Esophagus muscularis mucosa (tissue), 4 donors: ENCODE results near the gene DIP2B. TPM values are rescaled to one million over a fixed set of nuclear protein-coding genes. Genes with fewer than 3 reads are reported as not detected.

Source experiments
- DNase-seq: peaks from one replicate; pipeline ENCODE4 v3.0.0-alpha.2; 2017; ENCODE audit errors: extremely low spot score
- H3K27ac ChIP-seq, 4 donors: fragments of 200-600 bp; sonication (generic); replicated peaks in 1 of 4; 1 replicate in 3 of 4; 2 replicates in 1 of 4; pipeline ENCODE4 v1.5.1; 2016 to 2019; ENCODE audit warnings: mild to moderate bottlenecking in 1 of 4
- H3K27me3 ChIP-seq, 4 donors: fragments of 200-600 bp; sonication (generic); one replicate each; pipeline versions ENCODE4 v1.5.1 to v1.6.0; 2016 to 2019
- H3K36me3 ChIP-seq, 4 donors: fragments of 200-600 bp; sonication (generic); one replicate each; pipeline ENCODE4 v1.5.1; 2016 to 2019
- H3K4me1 ChIP-seq, 4 donors: fragments of 200-600 bp; sonication (generic); one replicate each; pipeline ENCODE4 v1.5.1; 2016 to 2019
- H3K4me3 ChIP-seq, 4 donors: fragments of 200-600 bp; sonication (generic); 1 replicate in 2 of 4; 2 replicates in 2 of 4; pipeline ENCODE4 v1.5.1; 2016 to 2019; ENCODE audit warnings: mild to moderate bottlenecking in 4 of 4, moderate library complexity in 1 of 4
- H3K9me3 ChIP-seq, 4 donors: fragments of 200-600 bp; sonication (generic); 1 replicate in 3 of 4; 2 replicates in 1 of 4; pipeline ENCODE4 v1.5.1; 2016 to 2019
- CTCF ChIP-seq, 3 experiments: fragments of 200-600 bp in 2 of 3; fragments of 450-650 bp in 1 of 3; sonication (generic) in 2 of 3; IDR thresholded peaks; one replicate each; pipeline ENCODE4 v1.5.1; 2017 to 2019; ENCODE audit warnings: antibody characterized with exemption in 3 of 3, mild to moderate bottlenecking in 2 of 3, moderate library complexity in 1 of 3
- EP300 ChIP-seq: sonication (generic); formaldehyde crosslinking; IDR thresholded peaks from one replicate; pipeline ENCODE4 v1.6.1; 2017; ENCODE audit warnings: antibody characterized with exemption
- POLR2A ChIP-seq: fragments of 450-650 bp; IDR thresholded peaks from one replicate; pipeline ENCODE4 v1.6.1; 2017; ENCODE audit warnings: antibody characterized with exemption, moderate library complexity, mild to moderate bottlenecking, low read depth
- POLR2AphosphoS5 ChIP-seq, 2 donors: sonication (generic); formaldehyde crosslinking; IDR thresholded peaks; one replicate each; pipeline ENCODE4 v1.6.1; 2017; ENCODE audit warnings: antibody characterized with exemption in 2 of 2
- WGBS: methylation state at CpG from one replicate; pipeline ENCODE4 v1.1.5; 2018; 5-methylcytosine and 5-hydroxymethylcytosine counted together
- intact Hi-C: fragments of 100-400 bp; cut with DNase I; formaldehyde crosslinking; loops from one replicate; pipeline ENCODE4 v1.15.1; 2023
- total RNA-seq, 4 donors: library from RNA; depleted of rRNA; stranded (reverse); fragments of >200 nt; gene quantifications; one replicate each; pipeline versions ENCODE4 v1.1.0 to v1.2.1, GENCODE V29; 2016

The DIP2B gene
- total RNA-seq, 4 donors from 2014 or later: 18.7 to 23.0 (median 20.6) TPM

GRCh38 chr12:50661300-50662115, 156.7 kb downstream of the DIP2B start:
- no peak overlapping the region for H3K4me3 ChIP-seq
- H3K4me1 ChIP-seq: peaks cover 0 to 18% (median 6%) of the 10 kb centered on the region in 4 donors
- WGBS: 82% methylated on average over 7 of the region's 7 CpGs
- TF ChIP-seq POLR2AphosphoS5 (IDR thresholded peaks at IDR 0.05): no peak
- TF ChIP-seq POLR2A: no peak
- no peak for TF ChIP-seq EP300
- TF ChIP-seq CTCF (IDR thresholded peaks at IDR 0.05): no peak
- no peaks in the 10 kb centered on the region for H3K9me3 ChIP-seq
- intact Hi-C loops: no loop called here
- DNase-seq: no peak
- H3K27ac ChIP-seq: no peak overlapping the region
- H3K27me3 ChIP-seq: no peaks in the 10 kb centered on the region
- H3K36me3 ChIP-seq: peaks cover 0 to 5% (median 0%) of the 10 kb centered on the region in 4 donors

DNA sequence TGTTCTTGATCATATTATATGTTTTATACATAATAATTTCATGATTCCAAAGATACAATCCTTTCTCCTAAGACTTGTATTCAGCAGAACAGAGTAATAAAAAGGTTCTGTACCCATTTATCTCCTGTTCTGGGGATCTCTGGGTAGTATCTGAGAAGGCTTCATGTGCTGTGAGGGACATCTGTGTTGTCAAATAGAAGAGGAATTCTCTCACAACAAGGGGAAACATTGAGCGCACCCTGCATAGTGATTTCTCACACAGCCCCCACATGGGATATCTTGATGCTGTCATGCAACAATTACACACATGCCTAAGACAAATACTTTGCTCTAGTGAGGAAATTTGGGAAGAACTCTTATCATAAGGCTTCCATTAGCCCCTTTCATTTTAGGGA, 157.3 kb downstream of the DIP2B start:
- 100% methylated on average over 1 of the region's 1 CpG for WGBS
- Histone ChIP-seq H3K9me3 (no peaks in the 10 kb centered on the region), H3K36me3 (peaks cover 0 to 5% (median 0%) of the 10 kb centered on the region in 4 donors), H3K27ac (no peak overlapping the region), H3K4me1 (peaks cover 0 to 13% (median 6%) of the 10 kb centered on the region in 4 donors), H3K4me3 (no peak overlapping the region), H3K27me3 (no peaks in the 10 kb centered on the region)
- no peak for DNase-seq
- intact Hi-C loops: no loop called here
- TF ChIP-seq CTCF (IDR thresholded peaks at IDR 0.05) (no peak), EP300 (no peak), POLR2AphosphoS5 (IDR thresholded peaks at IDR 0.05) (no peak), POLR2A (no peak)

- Histone ChIP-seq H3K27me3 (no peaks in the 10 kb centered on the region), H3K36me3 (peaks cover 0 to 5% (median 0%) of the 10 kb centered on the region in 4 donors), H3K4me3 (no peak overlapping the region), H3K9me3 (no peaks in the 10 kb centered on the region), H3K27ac (no peak overlapping the region), H3K4me1 (peaks cover 0 to 3% (median 0%) of the 10 kb centered on the region in 4 donors)
- WGBS: 92% methylated on average over 5 of the region's 5 CpGs
- TF ChIP-seq CTCF (IDR thresholded peaks at IDR 0.05) (no peak), POLR2AphosphoS5 (IDR thresholded peaks at IDR 0.05) (no peak), EP300 (no peak), POLR2A (no peak)
- intact Hi-C loops: no loop called here
- no peak for DNase-seq
These were observed 160.4 kb downstream of the DIP2B start for GRCh38 chr12:50665170-50665569.

DNA sequence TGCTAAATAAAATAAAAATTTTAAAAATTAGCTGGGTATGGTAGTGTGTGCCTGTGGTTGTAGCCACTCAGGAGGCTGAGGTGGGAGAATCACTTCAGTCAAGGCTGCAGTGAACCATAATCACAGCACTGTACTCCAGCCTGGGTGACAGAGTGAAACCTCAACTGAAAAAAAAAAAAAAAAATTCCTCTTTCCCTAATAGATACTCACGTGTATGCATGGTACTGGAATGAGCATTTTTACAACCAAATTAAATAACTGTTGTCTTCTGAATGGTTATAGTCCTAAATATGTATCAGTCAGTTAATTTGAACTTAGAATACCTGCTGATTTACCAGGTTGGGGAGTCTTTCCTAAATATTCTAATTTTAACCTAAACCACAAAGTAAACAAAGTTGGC, 160.8 kb downstream of the DIP2B start:
- no peak for DNase-seq
- intact Hi-C loops: no loop called here
- no peaks in the 10 kb centered on the region for H3K4me1 ChIP-seq
- H3K9me3 ChIP-seq: no peaks in the 10 kb centered on the region
- WGBS: 89% methylated on average over 1 of the region's 1 CpG
- H3K27me3 ChIP-seq: no peaks in the 10 kb centered on the region
- no peak overlapping the region for H3K4me3 ChIP-seq
- TF ChIP-seq POLR2A (no peak), POLR2AphosphoS5 (IDR thresholded peaks at IDR 0.05) (no peak), CTCF (IDR thresholded peaks at IDR 0.05) (no peak), EP300 (no peak)
- peaks cover 0 to 5% (median 0%) of the 10 kb centered on the region in 4 donors for H3K36me3 ChIP-seq
- H3K27ac ChIP-seq: no peak overlapping the region
